Bladder microvascular endothelial cell (primary cell): Measurements from ENCODE around the gene SEMA6A. TPM values are rescaled to one million over a fixed set of nuclear protein-coding genes. Genes with fewer than 3 reads are reported as not detected.

ENCODE experiments used
- total RNA-seq: library from RNA; depleted of rRNA; stranded (reverse); fragments of >200 nt; gene quantifications from 2 replicates; pipeline ENCODE4 v1.2.3, GENCODE V29; 2014

SEMA6A gene, protein sequence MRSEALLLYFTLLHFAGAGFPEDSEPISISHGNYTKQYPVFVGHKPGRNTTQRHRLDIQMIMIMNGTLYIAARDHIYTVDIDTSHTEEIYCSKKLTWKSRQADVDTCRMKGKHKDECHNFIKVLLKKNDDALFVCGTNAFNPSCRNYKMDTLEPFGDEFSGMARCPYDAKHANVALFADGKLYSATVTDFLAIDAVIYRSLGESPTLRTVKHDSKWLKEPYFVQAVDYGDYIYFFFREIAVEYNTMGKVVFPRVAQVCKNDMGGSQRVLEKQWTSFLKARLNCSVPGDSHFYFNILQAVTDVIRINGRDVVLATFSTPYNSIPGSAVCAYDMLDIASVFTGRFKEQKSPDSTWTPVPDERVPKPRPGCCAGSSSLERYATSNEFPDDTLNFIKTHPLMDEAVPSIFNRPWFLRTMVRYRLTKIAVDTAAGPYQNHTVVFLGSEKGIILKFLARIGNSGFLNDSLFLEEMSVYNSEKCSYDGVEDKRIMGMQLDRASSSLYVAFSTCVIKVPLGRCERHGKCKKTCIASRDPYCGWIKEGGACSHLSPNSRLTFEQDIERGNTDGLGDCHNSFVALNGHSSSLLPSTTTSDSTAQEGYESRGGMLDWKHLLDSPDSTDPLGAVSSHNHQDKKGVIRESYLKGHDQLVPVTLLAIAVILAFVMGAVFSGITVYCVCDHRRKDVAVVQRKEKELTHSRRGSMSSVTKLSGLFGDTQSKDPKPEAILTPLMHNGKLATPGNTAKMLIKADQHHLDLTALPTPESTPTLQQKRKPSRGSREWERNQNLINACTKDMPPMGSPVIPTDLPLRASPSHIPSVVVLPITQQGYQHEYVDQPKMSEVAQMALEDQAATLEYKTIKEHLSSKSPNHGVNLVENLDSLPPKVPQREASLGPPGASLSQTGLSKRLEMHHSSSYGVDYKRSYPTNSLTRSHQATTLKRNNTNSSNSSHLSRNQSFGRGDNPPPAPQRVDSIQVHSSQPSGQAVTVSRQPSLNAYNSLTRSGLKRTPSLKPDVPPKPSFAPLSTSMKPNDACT
- total RNA-seq, result 6.6 and 10.5 TPM in 2 replicates

DNA sequence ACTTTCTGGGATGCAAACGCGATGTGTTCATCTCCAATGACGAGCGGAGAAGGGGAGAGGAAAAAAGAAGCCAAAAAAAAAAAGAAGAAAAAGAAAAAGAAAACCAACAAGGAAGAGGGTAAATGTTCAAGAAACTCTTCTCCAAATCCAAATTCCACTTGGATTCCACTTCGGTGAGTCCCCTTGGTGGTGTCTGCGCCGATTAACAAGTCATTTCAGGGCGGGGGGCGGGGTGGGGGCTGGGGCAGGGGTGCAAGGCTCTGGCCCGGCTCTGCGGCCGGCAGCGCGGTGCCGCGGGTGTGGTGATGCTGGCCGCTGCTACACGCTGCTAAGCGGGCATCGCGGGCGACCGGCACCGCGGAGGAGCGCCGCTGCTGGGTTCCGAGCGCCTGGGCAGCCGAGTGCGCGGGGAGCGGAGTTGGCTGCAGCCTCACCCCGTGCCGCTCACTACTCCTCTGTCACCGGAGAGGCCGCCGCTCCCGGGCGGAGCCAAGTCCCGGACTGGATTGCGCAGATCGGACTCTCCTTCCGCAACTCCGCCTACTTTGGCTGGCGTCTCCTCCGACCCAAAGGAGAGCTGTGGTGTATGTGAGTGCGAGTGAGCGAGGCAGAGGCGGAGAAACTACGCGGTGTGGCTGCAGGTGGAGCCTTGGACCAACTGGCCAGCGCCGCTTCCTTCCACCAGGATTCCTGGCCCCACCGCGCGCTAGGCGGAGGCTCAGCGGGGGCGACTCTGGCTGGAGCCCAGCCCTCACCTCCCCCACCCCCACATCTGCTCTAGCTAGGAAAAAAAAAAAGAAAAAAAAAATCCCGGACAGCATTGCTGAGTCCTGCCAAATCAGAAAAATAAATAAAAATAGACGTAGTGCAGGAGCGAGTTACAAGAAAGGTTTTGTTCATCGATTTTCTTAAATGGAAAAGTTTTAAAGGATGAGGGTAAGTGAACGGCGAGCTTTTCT, at the start of gene SEMA6A:
Gene SEMA6A (minus strand): TSS at position 457 of the 959 bp plus-strand sequence. CDS start 69,879 bp downstream, outside the sequence.

